NCI-H446 treated with DMSO at 0.1 percent for 48 hours (cell line): ENCODE measurements around the gene PYGB.
"Not testable (repeated sequence)": the region's sequence is repeated elsewhere in the genome, so short reads cannot be mapped to it uniquely, and the experiment has no call there.

Experiments used
- DNase-seq: peaks from one replicate; lab custom pipeline; 2025; lab: John Stamatoyannopoulos, UW

PYGB gene

GRCh38 chr20:25314497-25315417 is 66.9 kb downstream of the PYGB start:
- DNase-seq: no peak

- DNase-seq: no peak
These were observed 67.7 kb downstream of the PYGB start for GRCh38 chr20:25315418-25316210.

- DNase-seq: no peak
These were observed 68.8 kb downstream of the PYGB start for GRCh38 chr20:25316506-25317190.

GRCh38 chr20:25317351-25318075 is 69.6 kb downstream of the PYGB start:
- DNase-seq: no peak

- no peak for DNase-seq
These were observed 70.8 kb downstream of the PYGB start for GRCh38 chr20:25318471-25319240.

- DNase-seq: no peak
These were observed 71.6 kb downstream of the PYGB start for GRCh38 chr20:25319241-25320034.

GRCh38 chr20:25320035-25320800 is 72.3 kb downstream of the PYGB start:
- no peak for DNase-seq

- no peak for DNase-seq
These were observed 73.5 kb downstream of the PYGB start for GRCh38 chr20:25321262-25321831.

- no peak for DNase-seq
These were observed 74.1 kb downstream of the PYGB start for GRCh38 chr20:25321991-25322390.

- no peak for DNase-seq
These were observed 75.8 kb downstream of the PYGB start for GRCh38 chr20:25323496-25324246.

- no peak for DNase-seq
These were observed 76.5 kb downstream of the PYGB start for GRCh38 chr20:25324412-25324811.

- no peak for DNase-seq
These were observed 77.2 kb downstream of the PYGB start for GRCh38 chr20:25325073-25325472.

- DNase-seq: no peak
These were observed 78.1 kb downstream of the PYGB start for GRCh38 chr20:25325997-25326396.

- DNase-seq: no peak
These were observed 79.8 kb downstream of the PYGB start for GRCh38 chr20:25327521-25328235.

GRCh38 chr20:25328954-25329498 is 81.1 kb downstream of the PYGB start:
- no peak for DNase-seq

GRCh38 chr20:25334972-25335371 is 87.1 kb downstream of the PYGB start:
- DNase-seq: not testable (repeated sequence)
